Suprapubic skin (tissue), 4 donors: ENCODE results near the gene RPAP2.

Experiments
- EP300 ChIP-seq: sonication (generic); formaldehyde crosslinking; IDR thresholded peaks from one replicate; pipeline ENCODE4 v1.6.1; 2017; ENCODE audit warnings: antibody characterized with exemption
- POLR2A ChIP-seq, 2 donors: fragments of 450-650 bp; IDR thresholded peaks; one replicate each; pipeline ENCODE4 v1.6.1; 2017; ENCODE audit warnings: antibody characterized with exemption in 2 of 2, mild to moderate bottlenecking in 2 of 2, moderate library complexity in 2 of 2
- POLR2AphosphoS5 ChIP-seq, 3 donors: sonication (generic); formaldehyde crosslinking; IDR thresholded peaks; one replicate each; pipeline ENCODE4 v1.6.1; 2017; ENCODE audit warnings: antibody characterized with exemption in 3 of 3
- TF ChIP-seq, protein P1 (sequence below), 2 donors: fragments of 200-600 bp in 1 of 2; fragments of 450-650 bp in 1 of 2; sonication (generic) in 1 of 2; IDR thresholded peaks; one replicate each; pipeline ENCODE4 v1.5.1; 2016 to 2019; ENCODE audit warnings: antibody characterized with exemption in 2 of 2, mild to moderate bottlenecking in 1 of 2, moderate library complexity in 1 of 2

- TF ChIP-seq POLR2AphosphoS5 (IDR thresholded peaks at IDR 0.05) (no peak), POLR2A (IDR thresholded peaks at IDR 0.05) (no peak), EP300 (no peak)
- TF ChIP-seq, protein P1, sequence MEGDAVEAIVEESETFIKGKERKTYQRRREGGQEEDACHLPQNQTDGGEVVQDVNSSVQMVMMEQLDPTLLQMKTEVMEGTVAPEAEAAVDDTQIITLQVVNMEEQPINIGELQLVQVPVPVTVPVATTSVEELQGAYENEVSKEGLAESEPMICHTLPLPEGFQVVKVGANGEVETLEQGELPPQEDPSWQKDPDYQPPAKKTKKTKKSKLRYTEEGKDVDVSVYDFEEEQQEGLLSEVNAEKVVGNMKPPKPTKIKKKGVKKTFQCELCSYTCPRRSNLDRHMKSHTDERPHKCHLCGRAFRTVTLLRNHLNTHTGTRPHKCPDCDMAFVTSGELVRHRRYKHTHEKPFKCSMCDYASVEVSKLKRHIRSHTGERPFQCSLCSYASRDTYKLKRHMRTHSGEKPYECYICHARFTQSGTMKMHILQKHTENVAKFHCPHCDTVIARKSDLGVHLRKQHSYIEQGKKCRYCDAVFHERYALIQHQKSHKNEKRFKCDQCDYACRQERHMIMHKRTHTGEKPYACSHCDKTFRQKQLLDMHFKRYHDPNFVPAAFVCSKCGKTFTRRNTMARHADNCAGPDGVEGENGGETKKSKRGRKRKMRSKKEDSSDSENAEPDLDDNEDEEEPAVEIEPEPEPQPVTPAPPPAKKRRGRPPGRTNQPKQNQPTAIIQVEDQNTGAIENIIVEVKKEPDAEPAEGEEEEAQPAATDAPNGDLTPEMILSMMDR (IDR thresholded peaks at IDR 0.05) = no peak
Observed at GRCh38 chr1:92443893-92444292, 145.0 kb downstream of the RPAP2 start.
